Lung microvascular endothelial cell (primary cell): ENCODE measurements around the gene TYW1B. TPM values are rescaled to one million over a fixed set of nuclear protein-coding genes. Genes with fewer than 3 reads are reported as not detected.
A peak's percentile ranks its signal among the peaks of the same experiment; 100 is the strongest.
"Not testable (repeated sequence)": the region's sequence is repeated elsewhere in the genome, so short reads cannot be mapped to it uniquely, and the experiment has no call there.

Experiments
- DNase-seq, 2 donors: peaks; one replicate each; pipeline versions ENCODE4 v3.0.0 to v3.0.0-alpha.2; 2010; ENCODE audit warnings: low read depth in 2 of 2
- total RNA-seq: library from RNA; depleted of rRNA; stranded (reverse); fragments of >200 nt; gene quantifications from 2 replicates; pipeline ENCODE4 v1.2.1, GENCODE V29; 2014

TYW1B gene
- total RNA-seq, 1 donor from 2014 or later, result 5.4 TPM

- not testable (repeated sequence) for DNase-seq
Measured at GRCh38 chr7:72700548-72700947, 127.5 kb downstream of the TYW1B start.

- DNase-seq, result peak in 1 of 2 donors; percentile 34
Measured at GRCh38 chr7:72697066-72697465, 130.9 kb downstream of the TYW1B start.

GRCh38 chr7:72696643-72697042 is 131.4 kb downstream of the TYW1B start:
- DNase-seq, result not testable (repeated sequence)

- not testable (repeated sequence) for DNase-seq
Measured at GRCh38 chr7:72695482-72695881, 132.5 kb downstream of the TYW1B start.

- DNase-seq, result peak; percentile 39 to 57
Measured at GRCh38 chr7:72691442-72691841, 136.6 kb downstream of the TYW1B start.

GRCh38 chr7:72690177-72690576 is 137.8 kb downstream of the TYW1B start:
- DNase-seq, result not testable (repeated sequence)

GRCh38 chr7:72689344-72689743 is 138.7 kb downstream of the TYW1B start:
- peak; percentile 16 to 32 for DNase-seq

GRCh38 chr7:72681211-72681610 is 146.8 kb downstream of the TYW1B start:
- not testable (repeated sequence) for DNase-seq

- not testable (repeated sequence) for DNase-seq
Measured at GRCh38 chr7:72676880-72677279, 151.1 kb downstream of the TYW1B start.

GRCh38 chr7:72676086-72676690 is 151.8 kb downstream of the TYW1B start:
- DNase-seq, result not testable (repeated sequence)

- DNase-seq, result not testable (repeated sequence)
Measured at GRCh38 chr7:72675686-72676085, 152.3 kb downstream of the TYW1B start.

- no peak for DNase-seq
Measured at GRCh38 chr7:72674394-72674793, 153.6 kb downstream of the TYW1B start.

- not testable (repeated sequence) for DNase-seq
Measured at GRCh38 chr7:72670850-72671249, 157.2 kb downstream of the TYW1B start.

- DNase-seq, result peak in 1 of 2 donors; percentile 5
Measured at GRCh38 chr7:72668435-72668834, 159.6 kb downstream of the TYW1B start.

GRCh38 chr7:72667049-72667448 is 161.0 kb downstream of the TYW1B start:
- not testable (repeated sequence) for DNase-seq

- DNase-seq, result not testable (repeated sequence)
Measured at GRCh38 chr7:72648574-72648973, 179.4 kb downstream of the TYW1B start.

GRCh38 chr7:72643708-72644107 is 184.3 kb downstream of the TYW1B start:
- DNase-seq, result not testable (repeated sequence)

GRCh38 chr7:72641485-72642248 is 186.3 kb downstream of the TYW1B start:
- DNase-seq, result not testable (repeated sequence)

GRCh38 chr7:72640740-72641139 is 187.3 kb downstream of the TYW1B start:
- not testable (repeated sequence) for DNase-seq

GRCh38 chr7:72635273-72635908 is 192.6 kb downstream of the TYW1B start:
- DNase-seq, result peak in 1 of 2 donors; percentile 14

- not testable (repeated sequence) for DNase-seq
Measured at GRCh38 chr7:72632765-72633292, 195.2 kb downstream of the TYW1B start.

- DNase-seq, result not testable (repeated sequence)
Measured at GRCh38 chr7:72628375-72628774, 199.6 kb downstream of the TYW1B start.
